ENCODE measurements around the gene BAHCC1.

- TF ChIP-seq GATA3 (IDR thresholded peaks at IDR 0.05; ENCODE audit: low read depth, low read length) (no peak), GATA2 (IDR thresholded peaks at IDR 0.05; ENCODE audit: low read depth, low read length) (no peak)
Observed at GRCh38 chr17:81412490-81413093, 17.3 kb downstream of the BAHCC1 start.

All from SH-SY5Y (cell line).